IPS-18a (cell line): ENCODE data around the gene ADA.

Experiments used
- H3K27ac ChIP-seq: one replicate; pipeline ENCODE4 v1.5.1; 2013; ENCODE audit warnings: low read length
- H3K27me3 ChIP-seq: one replicate; pipeline ENCODE4 v1.6.1; 2013; ENCODE audit warnings: mild to moderate bottlenecking, low read length; ENCODE audit not compliant: control insufficient read depth, insufficient read depth
- H3K36me3 ChIP-seq: one replicate; pipeline ENCODE4 v1.6.1; 2013; ENCODE audit warnings: low read depth, low read length; ENCODE audit not compliant: control insufficient read depth
- H3K4me1 ChIP-seq: one replicate; pipeline ENCODE4 v1.6.1; 2013; ENCODE audit warnings: low read depth, low read length; ENCODE audit not compliant: control insufficient read depth
- H3K4me3 ChIP-seq: one replicate; pipeline ENCODE4 v1.5.1; 2013; ENCODE audit warnings: low read length
- H3K9ac ChIP-seq: one replicate; pipeline ENCODE4 v1.6.1; 2013; ENCODE audit warnings: mild to moderate bottlenecking, low read length, moderate library complexity
- H3K9me3 ChIP-seq: one replicate; pipeline ENCODE4 v1.6.1; 2013; ENCODE audit warnings: low read depth, low read length; ENCODE audit not compliant: control insufficient read depth

The ADA gene

DNA sequence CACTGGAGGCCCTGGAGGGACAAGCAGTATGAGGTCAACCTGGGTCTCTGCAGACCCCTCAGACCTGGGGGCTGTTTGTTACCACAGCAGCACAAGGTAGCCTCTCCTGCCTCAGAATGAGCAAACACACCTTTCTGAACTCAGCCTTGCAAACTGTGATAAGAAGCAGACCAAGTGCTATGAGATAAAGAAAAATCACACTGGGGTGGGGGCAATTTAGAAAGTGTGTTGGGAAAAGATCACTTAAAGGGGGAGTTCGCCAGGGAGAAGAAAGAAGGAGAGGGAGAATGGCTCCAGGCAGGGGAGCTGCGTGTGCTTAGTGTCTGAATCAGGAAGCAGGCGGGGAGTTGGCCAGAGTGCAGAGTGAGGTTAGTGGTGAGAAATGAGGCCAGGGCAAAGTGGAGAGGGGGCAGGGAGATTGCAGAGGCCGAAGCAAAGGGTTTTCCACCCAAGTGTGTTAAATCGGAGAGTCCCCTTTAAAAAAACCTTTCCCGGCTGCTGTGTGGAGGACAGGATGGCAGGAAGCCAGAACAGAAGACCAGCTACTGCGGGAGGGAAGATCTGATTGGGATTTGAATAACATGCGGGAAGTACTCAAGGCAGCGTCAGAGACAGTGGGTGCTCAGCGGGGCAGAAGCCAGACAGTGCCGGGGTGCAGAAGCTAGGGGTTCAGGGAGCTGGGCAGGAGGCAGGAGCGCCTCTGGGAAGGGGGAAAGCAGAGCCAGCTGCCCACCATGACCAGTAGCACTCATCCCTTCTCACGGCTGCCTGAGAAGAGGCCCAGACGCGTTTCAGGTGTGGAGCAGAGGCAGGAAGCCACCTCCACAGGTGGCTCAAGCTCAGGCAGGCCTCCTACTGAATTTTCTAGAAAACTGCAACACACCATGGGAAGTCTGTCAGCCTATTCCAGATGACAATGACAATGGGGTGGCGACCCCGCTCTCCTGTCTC is 9.0 kb downstream of the ADA start:
- peaks cover 16% of the 10 kb centered on the region for H3K4me1 ChIP-seq
- H3K4me3 ChIP-seq, result no peak overlapping the region

DNA sequence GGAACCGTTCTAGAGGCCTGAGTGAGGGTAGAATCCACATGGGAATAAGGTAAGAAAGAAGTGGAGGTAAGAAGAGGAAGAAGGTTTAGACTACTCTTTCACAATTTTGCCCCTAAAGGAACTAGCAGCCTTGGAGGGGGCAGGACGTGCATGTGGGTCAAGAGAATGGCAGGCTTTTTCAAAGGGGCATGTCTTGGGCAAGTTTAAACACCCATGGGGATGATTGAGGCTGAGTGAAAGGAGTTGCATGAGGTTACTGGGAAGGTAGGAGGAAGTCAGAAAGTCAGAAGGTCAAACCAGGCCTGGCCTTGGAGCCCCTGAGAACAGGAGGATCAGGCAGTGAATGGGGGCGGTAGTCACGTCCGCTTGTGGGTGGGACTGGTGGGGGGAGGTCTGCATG is 10.2 kb downstream of the ADA start:
- Histone ChIP-seq H3K27ac (no peak overlapping the region), H3K27me3 (no peaks in the 10 kb centered on the region), H3K9ac (no peak overlapping the region), H3K36me3 (no peaks in the 10 kb centered on the region), H3K9me3 (no peaks in the 10 kb centered on the region), H3K4me1 (peaks cover 16% of the 10 kb centered on the region), H3K4me3 (no peak overlapping the region)

More for the DNA sequence above, 9.0 kb downstream of the ADA start:
- Histone ChIP-seq H3K9ac (peak overlapping the region; percentile 40), H3K36me3 (no peaks in the 10 kb centered on the region), H3K9me3 (no peaks in the 10 kb centered on the region), H3K27ac (peak overlapping the region; percentile 42), H3K27me3 (no peaks in the 10 kb centered on the region)

DNA sequence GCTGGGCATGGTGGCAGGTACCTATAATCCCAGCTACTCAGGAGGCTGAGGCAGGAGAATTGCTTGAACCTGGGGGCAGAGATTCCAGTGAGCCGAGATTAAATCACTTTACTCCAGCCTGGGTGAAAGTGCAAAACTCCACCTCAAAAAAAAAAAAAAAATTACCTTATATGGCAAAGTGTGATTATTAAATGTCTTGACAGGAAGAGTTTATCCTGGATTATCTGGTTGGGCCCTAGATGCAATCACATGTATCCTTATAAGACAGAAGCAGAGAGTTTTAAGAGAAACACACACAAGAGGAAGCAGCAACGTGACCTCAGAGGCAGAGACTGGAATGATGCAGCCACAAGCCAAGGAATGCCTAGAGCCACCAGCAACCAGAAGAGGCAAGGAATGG is 11.0 kb downstream of the ADA start:
- Histone ChIP-seq H3K9me3 (no peaks in the 10 kb centered on the region), H3K27me3 (no peaks in the 10 kb centered on the region), H3K9ac (no peak overlapping the region), H3K36me3 (no peaks in the 10 kb centered on the region), H3K4me3 (no peak overlapping the region), H3K27ac (no peak overlapping the region), H3K4me1 (peaks cover 16% of the 10 kb centered on the region)

DNA sequence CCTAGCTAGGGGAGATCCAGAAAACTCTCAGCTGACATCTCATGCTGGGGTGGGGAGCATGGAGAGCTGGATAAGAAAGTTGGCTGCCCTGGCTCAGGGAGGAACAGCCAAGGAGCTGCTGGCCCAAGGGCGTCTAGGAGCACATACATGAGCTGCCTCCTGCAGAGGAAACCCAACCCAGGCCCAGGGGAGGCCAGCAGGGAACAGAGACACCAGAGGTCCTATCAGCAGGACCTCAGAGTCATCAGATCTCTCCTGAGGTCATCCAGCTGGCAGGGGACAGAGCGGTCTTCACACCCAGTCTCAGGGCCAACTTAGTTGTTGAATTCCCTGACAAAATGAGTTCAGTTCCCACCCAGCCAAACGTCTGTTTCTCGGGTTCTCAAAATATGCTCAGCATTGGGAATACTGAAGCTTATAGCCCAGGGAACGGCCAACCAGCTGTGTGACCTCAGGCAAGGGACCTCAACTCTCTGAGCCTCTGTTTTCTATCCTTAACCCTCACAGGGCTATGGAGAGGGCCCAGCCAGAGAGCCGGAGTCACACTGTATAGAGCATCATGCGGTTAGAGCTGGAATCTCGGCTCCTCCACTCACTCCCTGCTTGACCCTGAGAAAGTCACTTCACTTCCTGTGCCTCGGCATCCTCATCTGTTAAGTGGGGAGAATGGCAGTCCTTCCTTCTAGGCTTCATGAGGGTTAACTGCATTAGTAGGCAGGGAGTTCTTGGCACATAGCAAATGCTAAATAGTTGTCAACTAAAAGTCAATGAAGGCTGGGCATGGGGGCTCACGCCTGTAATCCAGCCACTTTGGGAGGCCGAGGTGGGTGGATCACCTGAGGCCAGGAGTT is 13.8 kb downstream of the ADA start:
- no peak overlapping the region for H3K27ac ChIP-seq

DNA sequence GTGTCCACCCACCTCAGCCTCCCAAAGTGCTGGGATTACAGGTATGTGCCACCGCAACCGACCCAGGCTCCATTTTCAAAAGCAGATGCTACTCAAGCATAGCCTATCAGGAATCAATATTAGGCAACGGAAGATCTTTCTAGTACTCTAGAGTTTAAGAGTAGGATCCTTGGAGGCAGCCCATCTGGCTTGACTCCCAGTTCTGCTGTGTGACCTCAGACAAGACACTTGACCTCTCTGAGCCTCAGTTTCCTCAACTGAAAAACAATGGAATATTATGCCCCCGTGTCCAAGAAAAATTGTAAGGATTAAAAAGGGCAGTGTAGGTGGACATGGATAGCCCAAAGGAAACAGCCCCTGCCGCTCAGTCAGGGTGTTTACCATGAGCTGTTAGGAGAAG is 14.5 kb downstream of the ADA start:
- H3K9ac ChIP-seq, result no peak overlapping the region
- H3K9me3 ChIP-seq, result no peaks in the 10 kb centered on the region
- H3K27me3 ChIP-seq, result no peaks in the 10 kb centered on the region
- H3K27ac ChIP-seq, result no peak overlapping the region
- H3K36me3 ChIP-seq, result no peaks in the 10 kb centered on the region
- H3K4me1 ChIP-seq, result peaks cover 1% of the 10 kb centered on the region
- H3K4me3 ChIP-seq, result no peak overlapping the region

More for the DNA sequence above, 13.8 kb downstream of the ADA start:
- H3K9ac ChIP-seq, result no peak overlapping the region
- no peaks in the 10 kb centered on the region for H3K36me3 ChIP-seq
- no peaks in the 10 kb centered on the region for H3K9me3 ChIP-seq
- no peaks in the 10 kb centered on the region for H3K27me3 ChIP-seq
- no peak overlapping the region for H3K4me3 ChIP-seq
- peaks cover 8% of the 10 kb centered on the region for H3K4me1 ChIP-seq

GRCh38 chr20:44635877-44636276 is 15.6 kb downstream of the ADA start:
- Histone ChIP-seq H3K9me3 (no peaks in the 10 kb centered on the region), H3K4me1 (no peaks in the 10 kb centered on the region), H3K27ac (no peak overlapping the region), H3K27me3 (no peaks in the 10 kb centered on the region), H3K9ac (no peak overlapping the region), H3K36me3 (no peaks in the 10 kb centered on the region), H3K4me3 (no peak overlapping the region)

GRCh38 chr20:44633872-44634600 is 17.5 kb downstream of the ADA start:
- H3K9ac ChIP-seq, result no peak overlapping the region
- H3K4me3 ChIP-seq, result no peak overlapping the region
- H3K36me3 ChIP-seq, result no peaks in the 10 kb centered on the region
- no peaks in the 10 kb centered on the region for H3K27me3 ChIP-seq
- no peak overlapping the region for H3K27ac ChIP-seq
- H3K9me3 ChIP-seq, result no peaks in the 10 kb centered on the region
- H3K4me1 ChIP-seq, result peaks cover 4% of the 10 kb centered on the region

- no peaks in the 10 kb centered on the region for H3K27me3 ChIP-seq
- no peak overlapping the region for H3K27ac ChIP-seq
- H3K4me3 ChIP-seq, result no peak overlapping the region
- peaks cover 4% of the 10 kb centered on the region for H3K4me1 ChIP-seq
- no peaks in the 10 kb centered on the region for H3K36me3 ChIP-seq
- no peaks in the 10 kb centered on the region for H3K9me3 ChIP-seq
- H3K9ac ChIP-seq, result no peak overlapping the region
These were observed 18.2 kb downstream of the ADA start for GRCh38 chr20:44633187-44633810.

GRCh38 chr20:44632103-44632752 is 19.3 kb downstream of the ADA start:
- no peaks in the 10 kb centered on the region for H3K36me3 ChIP-seq
- no peak overlapping the region for H3K27ac ChIP-seq
- no peaks in the 10 kb centered on the region for H3K9me3 ChIP-seq
- no peaks in the 10 kb centered on the region for H3K27me3 ChIP-seq
- H3K4me3 ChIP-seq, result no peak overlapping the region
- H3K4me1 ChIP-seq, result peaks cover 4% of the 10 kb centered on the region
- H3K9ac ChIP-seq, result no peak overlapping the region

DNA sequence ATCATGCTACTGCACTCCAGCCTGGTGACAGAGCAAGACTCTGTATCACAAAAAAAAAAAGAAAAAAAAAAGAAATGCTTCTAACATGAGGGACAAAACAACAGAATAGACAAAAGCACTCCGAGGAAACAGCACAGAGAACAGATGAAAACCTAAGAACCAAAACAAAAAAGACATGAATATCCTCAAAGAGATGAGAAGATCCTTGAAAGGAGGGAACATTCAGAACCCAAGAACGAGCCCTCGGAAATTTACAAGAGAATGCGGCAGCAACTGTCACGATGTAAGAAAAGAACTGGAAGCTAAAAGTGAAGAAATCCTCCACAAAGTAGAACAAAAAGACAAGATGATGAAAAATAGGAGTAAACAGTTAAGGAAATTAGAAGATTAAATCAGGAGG is 21.2 kb downstream of the ADA start:
- Histone ChIP-seq H3K4me3 (no peak overlapping the region), H3K36me3 (no peaks in the 10 kb centered on the region), H3K9ac (no peak overlapping the region), H3K27me3 (no peaks in the 10 kb centered on the region), H3K4me1 (peaks cover 4% of the 10 kb centered on the region), H3K27ac (no peak overlapping the region), H3K9me3 (no peaks in the 10 kb centered on the region)
